Sigmoid colon (tissue), 7 donors: ENCODE data around the gene PRKN. TPM values are rescaled to one million over a fixed set of nuclear protein-coding genes. Genes with fewer than 3 reads are reported as not detected.

Source experiments
- DNase-seq: peaks from one replicate; pipeline ENCODE4 v3.0.0-alpha.2; 2019
- H3K27ac ChIP-seq, 4 donors: fragments of 200-600 bp; sonication (generic); one replicate each; pipeline ENCODE4 v1.5.1; 2016 to 2019; ENCODE audit warnings: mild to moderate bottlenecking in 1 of 4
- H3K27me3 ChIP-seq, 3 donors: fragments of 200-600 bp; sonication (generic); one replicate each; pipeline ENCODE4 v1.5.1; 2019; ENCODE audit warnings: mild to moderate bottlenecking in 1 of 3
- H3K36me3 ChIP-seq, 4 donors: fragments of 200-600 bp; sonication (generic); one replicate each; pipeline ENCODE4 v1.5.1; 2016 to 2019
- H3K4me1 ChIP-seq, 4 donors: fragments of 200-600 bp; sonication (generic); one replicate each; pipeline ENCODE4 v1.5.1; 2017 to 2019
- H3K4me3 ChIP-seq, 4 donors: fragments of 200-600 bp; sonication (generic); one replicate each; pipeline ENCODE4 v1.5.1; 2017 to 2019; ENCODE audit warnings: mild to moderate bottlenecking in 2 of 4, moderate library complexity in 1 of 4
- H3K9me3 ChIP-seq, 4 donors: fragments of 200-600 bp in 3 of 4; sonication (generic) in 3 of 4; one replicate each; pipeline versions ENCODE4 v1.5.1 to v1.6.1; 2013 to 2019
- CTCF ChIP-seq, 4 experiments: fragments of 450-650 bp in 3 of 4; fragments of 200-600 bp in 1 of 4; IDR thresholded peaks; one replicate each; pipeline ENCODE4 v1.5.1; 2016 to 2019; ENCODE audit warnings: antibody characterized with exemption in 4 of 4, mild to moderate bottlenecking in 3 of 4, moderate library complexity in 2 of 4
- EP300 ChIP-seq, 4 donors: sonication (generic); formaldehyde crosslinking; IDR thresholded peaks; one replicate each; pipeline ENCODE4 v1.6.1; 2017; ENCODE audit warnings: antibody characterized with exemption in 4 of 4
- POLR2A ChIP-seq, 2 donors: fragments of 450-650 bp; IDR thresholded peaks; one replicate each; pipeline ENCODE4 v1.6.1; 2016; ENCODE audit warnings: antibody characterized with exemption in 2 of 2, mild to moderate bottlenecking in 2 of 2, moderate library complexity in 2 of 2
- POLR2AphosphoS5 ChIP-seq, 4 donors: sonication (generic); formaldehyde crosslinking; IDR thresholded peaks; one replicate each; pipeline ENCODE4 v1.6.1; 2017; ENCODE audit warnings: antibody characterized with exemption in 4 of 4
- WGBS, 2 donors: extraction: QIAGEN DNeasy Blood & Tissue Kit; methylation state at CpG; one replicate each; pipeline ENCODE4 v1.1.7; 2013; 5-methylcytosine and 5-hydroxymethylcytosine counted together
- intact Hi-C: fragments of 100-400 bp; cut with DNase I; formaldehyde crosslinking; loops from one replicate; pipeline ENCODE4 v1.15.1; 2023
- polyA plus RNA-seq, 3 donors: library from polyadenylated mRNA; stranded (reverse); fragments of 200-250 nt; gene quantifications; one replicate each; pipeline ENCODE4 v1.2.3, GENCODE V29; 2013
- total RNA-seq, 4 donors: library from RNA; depleted of rRNA; stranded (reverse); fragments of >200 nt; gene quantifications; one replicate each; pipeline ENCODE4 v1.1.0, GENCODE V29; 2016
- donor health status: healthy with polysubstance abuse.
- donor health status: Bipolar disorder and iron deficiency.
- donor health status: healthy.

The PRKN gene
- total and polyA plus RNA-seq, 7 donors, result 0.38 to 173 (median 9.7) TPM

- H3K36me3 ChIP-seq, result no peaks in the 10 kb centered on the region
- H3K27ac ChIP-seq, result peak overlapping the region in 1 of 4 donors; percentile 40
- TF ChIP-seq EP300 (IDR thresholded peaks at IDR 0.05) (no peak), CTCF (IDR thresholded peaks at IDR 0.05) (no peak), POLR2AphosphoS5 (IDR thresholded peaks at IDR 0.05) (no peak), POLR2A (IDR thresholded peaks at IDR 0.05) (no peak)
- no peaks in the 10 kb centered on the region for H3K27me3 ChIP-seq
- intact Hi-C loops, result no loop called here
- H3K4me1 ChIP-seq, result peaks cover 0 to 28% (median 18%) of the 10 kb centered on the region in 4 donors
- H3K9me3 ChIP-seq, result no peaks in the 10 kb centered on the region
- no peak for DNase-seq
- no peak overlapping the region for H3K4me3 ChIP-seq
- WGBS, 2 donors, result 94 to 95% methylated on average over 3 of the region's 3 CpGs
These were observed 1289.7 kb downstream of the PRKN start for GRCh38 chr6:161437851-161438250.

DNA sequence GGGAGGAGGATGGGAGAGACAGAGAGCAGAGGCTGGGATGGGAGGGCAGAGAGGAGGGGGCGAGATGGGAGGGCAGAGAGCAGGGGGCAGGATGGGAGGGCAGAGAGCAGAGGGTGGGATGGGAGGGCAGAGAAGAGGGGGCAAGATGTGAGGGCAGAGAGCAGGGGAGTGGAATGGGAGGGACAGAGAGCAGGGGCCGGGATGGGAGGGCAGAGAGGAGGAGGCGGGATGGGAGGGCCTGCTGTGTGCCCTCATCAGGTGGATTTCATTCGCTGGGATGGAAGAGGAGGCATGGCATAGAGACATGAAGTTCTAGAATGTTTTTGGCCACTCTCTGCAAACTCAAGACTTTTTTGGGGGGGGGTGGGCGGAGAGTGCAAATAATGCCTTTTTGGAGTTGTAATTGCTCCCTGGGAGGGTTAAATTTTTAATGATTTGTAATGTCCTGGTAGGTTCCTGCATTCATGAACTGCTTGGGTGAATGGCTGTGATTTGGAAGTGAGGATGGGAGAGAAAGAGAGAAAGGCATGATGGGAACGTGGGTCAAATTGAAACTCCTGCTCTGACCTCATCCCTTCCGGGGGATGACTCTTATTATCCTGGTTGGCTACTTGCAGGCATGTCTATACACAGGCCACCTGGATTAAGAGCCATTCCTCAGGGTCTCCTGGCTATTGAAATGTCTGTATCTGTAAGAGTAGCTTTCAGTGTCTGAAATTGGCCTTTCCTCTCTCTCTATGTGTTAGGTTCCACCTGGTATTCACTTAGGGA lies 1291.3 kb downstream of the PRKN start:
- intact Hi-C loops, result no loop called here
- H3K27ac ChIP-seq, result peak overlapping the region in 3 of 4 donors; percentile 63 to 70 (median 64)
- no peak for DNase-seq

GRCh38 chr6:161435748-161436070 lies 1291.9 kb downstream of the PRKN start:
- Histone ChIP-seq H3K4me1 (peaks cover 0 to 28% (median 18%) of the 10 kb centered on the region in 4 donors), H3K4me3 (no peak overlapping the region), H3K36me3 (no peaks in the 10 kb centered on the region), H3K27me3 (no peaks in the 10 kb centered on the region), H3K27ac (peak overlapping the region in 3 of 4 donors; percentile 63 to 70 (median 64)), H3K9me3 (no peaks in the 10 kb centered on the region)
- intact Hi-C loops, result no loop called here
- TF ChIP-seq EP300 (IDR thresholded peaks at IDR 0.05), result no peak
- TF ChIP-seq POLR2AphosphoS5 (IDR thresholded peaks at IDR 0.05), result no peak
- no peak for TF ChIP-seq POLR2A (IDR thresholded peaks at IDR 0.05)
- no peak for TF ChIP-seq CTCF (IDR thresholded peaks at IDR 0.05)
- WGBS, 2 donors, result 45 to 49% methylated on average over 1 of the region's 1 CpG
- DNase-seq, result no peak

More for the DNA sequence above, 1291.3 kb downstream of the PRKN start:
- Histone ChIP-seq H3K36me3 (no peaks in the 10 kb centered on the region), H3K4me3 (no peak overlapping the region), H3K27me3 (no peaks in the 10 kb centered on the region), H3K9me3 (no peaks in the 10 kb centered on the region), H3K4me1 (peaks cover 0 to 28% (median 18%) of the 10 kb centered on the region in 4 donors)
- WGBS, 2 donors, result 89 to 91% methylated on average over 7 of the region's 7 CpGs
- TF ChIP-seq POLR2A (IDR thresholded peaks at IDR 0.05) (no peak), EP300 (IDR thresholded peaks at IDR 0.05) (no peak), POLR2AphosphoS5 (IDR thresholded peaks at IDR 0.05) (no peak), CTCF (IDR thresholded peaks at IDR 0.05) (no peak)

GRCh38 chr6:161434921-161435747 lies 1292.4 kb downstream of the PRKN start:
- no peak for TF ChIP-seq POLR2A (IDR thresholded peaks at IDR 0.05)
- peak in 3 of 4 donors; percentile 21 to 54 (median 53) for TF ChIP-seq POLR2AphosphoS5 (IDR thresholded peaks at IDR 0.05)
- TF ChIP-seq CTCF (IDR thresholded peaks at IDR 0.05), result no peak
- TF ChIP-seq EP300 (IDR thresholded peaks at IDR 0.05), result no peak
- peaks cover 0 to 28% (median 18%) of the 10 kb centered on the region in 4 donors for H3K4me1 ChIP-seq
- H3K27ac ChIP-seq, result peak overlapping the region; percentile 12 to 70 (median 64)
- H3K36me3 ChIP-seq, result no peaks in the 10 kb centered on the region
- intact Hi-C loops, result no loop called here
- no peak for DNase-seq
- 29 to 58% methylated on average over 9 of the region's 9 CpGs for WGBS, 2 donors
- no peaks in the 10 kb centered on the region for H3K9me3 ChIP-seq
- peak overlapping the region in 2 of 4 donors; percentile 17 to 20 for H3K4me3 ChIP-seq
- H3K27me3 ChIP-seq, result no peaks in the 10 kb centered on the region
